GM19372 (cell line): Measurements from ENCODE around the gene PIANP.
"Not testable (repeated sequence)": the region's sequence is repeated elsewhere in the genome, so short reads cannot be mapped to it uniquely, and the experiment has no call there.

Experiments used
- ATAC-seq: cut with Tn5 transposase; IDR thresholded peaks from one replicate; pipeline ENCODE4 v1.9.1; 2021; ENCODE audit warnings: mild to moderate bottlenecking, low read depth, moderate library complexity; ENCODE audit not compliant: unreplicated experiment

PIANP gene

DNA sequence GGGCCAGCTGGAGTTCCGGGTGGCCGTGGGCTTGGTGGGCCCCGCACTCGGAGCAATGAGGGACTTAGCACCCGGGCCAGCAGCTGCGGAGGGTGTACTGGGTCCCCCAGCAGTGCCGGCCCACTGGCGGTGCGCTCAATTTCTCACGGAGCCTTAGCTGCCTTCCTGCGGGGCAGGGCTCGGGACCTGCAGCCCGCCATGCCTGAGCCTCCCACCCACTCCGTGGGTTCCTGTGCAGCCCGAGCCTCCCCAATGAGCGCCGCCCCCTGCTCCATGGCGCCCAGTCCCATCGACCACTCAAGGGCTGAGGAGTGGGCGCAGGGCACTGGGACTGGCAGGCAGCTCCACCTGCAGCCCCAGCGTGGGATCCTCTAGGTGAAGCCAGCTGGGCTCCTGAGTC, 7.7 kb upstream of the PIANP start:
- ATAC-seq, result not testable (repeated sequence)

DNA sequence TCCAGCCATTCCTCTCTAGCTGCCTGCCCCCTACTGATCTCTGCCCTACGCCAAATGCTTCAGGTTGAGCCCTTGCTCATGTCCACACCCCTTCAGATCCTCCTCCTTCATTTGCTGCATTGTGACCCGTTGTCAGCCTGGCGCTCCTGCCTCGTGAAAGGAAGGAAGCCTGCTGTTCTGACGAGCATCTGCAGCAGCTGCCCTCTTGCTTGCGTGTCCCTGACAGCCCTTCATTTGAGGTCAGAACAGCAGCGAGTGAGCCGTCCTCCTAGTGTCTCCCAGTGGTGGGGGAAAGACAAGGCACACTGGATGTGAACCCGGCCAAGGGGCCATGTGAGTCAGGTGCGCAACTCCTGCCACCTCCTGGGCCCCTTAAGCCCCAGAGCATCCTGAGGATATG, 3.0 kb upstream of the PIANP start:
- no peak for ATAC-seq

DNA sequence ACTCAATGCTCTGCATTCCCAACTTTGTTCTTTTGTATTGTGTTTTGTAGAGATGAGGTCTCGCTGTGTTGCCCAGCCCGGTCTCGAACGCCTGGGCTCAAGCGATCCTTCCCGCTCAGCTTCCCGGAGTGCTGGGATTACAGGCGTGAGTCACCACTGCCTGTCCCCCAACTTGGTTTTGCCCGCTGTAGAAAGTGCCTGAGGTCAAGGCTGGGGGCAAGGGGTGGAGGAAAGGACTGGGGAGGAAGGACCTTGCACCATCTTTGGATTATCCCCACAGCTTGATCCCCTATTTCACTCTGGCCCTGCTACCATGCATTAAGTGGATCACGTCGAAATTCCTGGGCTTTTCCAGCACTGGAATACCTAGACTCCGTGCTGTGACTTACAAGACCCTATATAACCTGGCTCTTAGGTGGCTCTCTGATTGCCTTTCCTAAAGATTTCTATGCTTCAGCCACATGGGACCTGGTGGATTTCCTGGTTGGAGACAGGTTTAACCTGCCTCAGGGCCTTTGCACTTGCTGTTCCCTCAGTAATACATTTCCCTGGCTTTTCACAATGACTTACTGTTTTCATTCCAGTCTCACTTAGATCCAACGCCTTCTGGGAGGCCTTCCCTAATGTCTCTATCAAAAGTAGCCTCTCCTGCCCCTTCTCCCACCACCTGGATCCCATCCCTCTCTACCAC, 608 bp upstream of the PIANP start:
- no peak for ATAC-seq

DNA sequence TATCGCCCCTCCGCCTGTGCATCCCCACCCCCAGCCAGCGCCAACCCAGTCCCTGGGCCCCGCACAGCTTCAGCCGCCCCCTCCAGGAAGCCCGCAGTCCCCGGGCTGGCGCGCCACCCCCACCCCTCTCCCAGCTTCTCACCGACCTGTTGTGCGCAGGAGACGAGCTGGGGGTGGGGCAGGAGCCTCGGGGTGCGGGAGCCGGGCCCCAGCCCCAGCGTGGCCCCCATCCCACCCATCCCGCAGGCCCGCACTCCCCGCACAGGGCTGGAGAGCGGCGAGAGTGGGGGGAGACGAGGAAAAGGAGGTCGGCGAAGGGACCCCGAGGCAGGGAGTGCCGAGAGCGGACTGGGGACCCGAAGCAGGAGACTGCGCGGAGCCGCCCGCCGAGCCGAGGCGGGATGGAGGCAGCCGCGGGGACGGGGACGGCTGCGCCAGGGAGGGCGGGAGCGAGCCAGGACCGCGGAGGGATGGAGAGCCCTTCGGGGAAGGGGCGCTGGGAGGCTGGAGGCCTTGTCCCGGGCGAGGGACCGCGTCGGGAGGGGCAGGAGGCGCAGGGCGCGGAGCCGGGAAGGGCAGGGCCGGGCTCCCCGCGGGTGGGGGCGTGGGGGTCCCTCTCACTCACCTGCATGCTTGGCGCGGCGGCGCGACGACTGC, 498 bp downstream of the PIANP start:
- no peak for ATAC-seq

DNA sequence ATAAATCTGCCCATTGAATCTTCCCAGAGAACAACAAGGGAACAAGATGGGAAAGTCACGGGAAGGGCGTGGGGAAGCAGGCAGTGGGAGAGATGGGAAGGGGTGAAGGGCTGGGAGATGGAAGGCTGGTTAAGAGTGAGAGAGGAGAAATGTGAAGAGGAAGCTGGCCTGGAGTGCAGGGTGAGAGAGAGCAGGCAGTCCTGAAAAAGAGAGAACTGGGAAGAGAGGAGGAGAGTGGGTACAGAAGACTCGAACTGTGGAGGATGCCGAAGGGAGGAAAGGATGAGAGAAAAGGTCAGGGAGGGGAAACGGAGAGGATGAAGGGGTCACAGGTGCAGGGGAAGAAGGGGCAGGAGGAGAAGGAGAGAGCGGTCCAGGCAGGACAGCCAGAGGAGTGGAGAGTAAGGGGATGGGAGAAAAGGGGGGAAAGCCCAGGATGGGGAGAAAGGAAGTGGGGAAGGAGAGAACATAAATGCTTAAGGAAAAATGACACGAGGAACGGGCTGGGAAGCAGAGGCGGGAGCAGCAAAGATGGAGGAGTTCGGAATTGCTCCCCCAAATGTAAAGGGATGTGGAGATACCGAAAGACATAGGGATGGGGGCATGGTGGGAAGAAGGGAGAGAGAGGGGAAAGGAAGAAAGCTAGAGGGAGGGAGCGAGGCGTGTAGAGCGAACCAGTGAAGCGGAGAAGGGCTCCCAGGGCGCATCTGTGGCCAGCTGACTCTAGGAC, 1.2 kb downstream of the PIANP start:
- no peak for ATAC-seq

DNA sequence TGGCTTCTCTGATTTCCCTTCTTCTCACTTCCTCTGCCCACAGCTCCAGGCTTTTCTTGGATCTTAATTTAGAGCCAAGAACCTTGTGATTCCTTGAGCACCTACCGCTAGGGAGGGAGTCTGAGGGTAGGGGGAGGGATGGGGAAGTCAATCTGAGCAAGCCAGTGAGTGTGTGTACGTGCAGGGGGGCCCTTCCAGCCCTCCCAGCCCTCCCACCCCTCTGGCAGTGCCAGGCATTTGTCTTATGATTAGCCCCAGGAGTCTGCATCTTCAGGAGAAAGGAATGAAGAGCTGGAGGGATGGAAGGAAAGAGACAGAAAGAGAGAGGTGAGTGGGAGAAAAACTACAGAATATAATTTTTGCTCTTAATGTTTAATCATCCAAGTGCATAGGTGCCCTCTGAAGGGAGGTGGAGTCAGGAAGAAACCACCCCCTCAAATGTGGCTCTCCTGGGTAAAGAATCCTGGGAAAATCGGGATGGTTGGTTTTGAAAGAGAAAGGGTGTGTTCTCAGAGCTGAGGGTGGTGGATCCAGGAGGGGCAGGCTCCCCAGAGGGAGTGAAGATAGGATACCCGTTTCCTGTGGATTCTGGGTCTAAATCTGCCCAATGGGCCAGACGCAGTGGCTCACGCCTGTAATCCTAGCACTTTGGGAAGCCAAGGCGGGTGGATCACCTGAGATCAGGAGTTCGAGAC, 2.1 kb downstream of the PIANP start:
- no peak for ATAC-seq

DNA sequence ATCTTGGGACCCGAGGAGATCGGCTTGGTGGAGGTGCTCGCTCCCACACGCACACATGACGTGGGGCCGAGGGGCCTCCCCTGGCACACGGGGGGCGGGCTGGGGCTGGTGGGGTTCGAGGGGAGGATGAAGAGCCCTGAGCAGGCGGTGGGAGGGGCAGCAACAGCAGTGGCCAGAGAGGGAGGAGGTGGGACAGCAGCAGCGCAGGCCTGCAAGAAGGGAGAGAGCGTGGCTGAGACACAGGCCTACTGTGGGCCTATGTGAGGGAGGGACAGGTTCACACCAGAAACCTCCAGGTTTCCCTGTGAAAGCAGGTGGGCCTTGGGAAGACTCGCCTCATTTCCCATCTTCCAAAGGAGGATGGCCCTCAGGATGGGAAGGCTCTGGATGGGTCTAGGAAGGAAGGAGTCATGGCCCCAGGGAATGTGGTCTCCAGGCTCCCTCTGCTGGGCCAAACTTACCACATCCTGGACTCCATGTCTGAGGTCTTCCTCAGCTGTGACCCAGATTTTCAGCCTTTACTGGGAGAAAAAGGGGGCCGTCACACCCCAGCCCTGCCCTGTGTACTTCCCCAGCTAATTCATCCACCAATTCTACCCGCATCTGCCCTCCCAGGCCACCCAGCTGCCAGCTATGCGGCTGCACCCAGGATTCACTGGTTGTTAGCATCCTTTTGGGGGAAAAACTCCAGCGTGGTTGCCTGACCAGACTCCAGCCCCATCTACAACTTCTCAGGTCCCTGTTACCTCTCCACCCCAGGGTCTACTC, 2.8 kb downstream of the PIANP start:
- no peak for ATAC-seq

DNA sequence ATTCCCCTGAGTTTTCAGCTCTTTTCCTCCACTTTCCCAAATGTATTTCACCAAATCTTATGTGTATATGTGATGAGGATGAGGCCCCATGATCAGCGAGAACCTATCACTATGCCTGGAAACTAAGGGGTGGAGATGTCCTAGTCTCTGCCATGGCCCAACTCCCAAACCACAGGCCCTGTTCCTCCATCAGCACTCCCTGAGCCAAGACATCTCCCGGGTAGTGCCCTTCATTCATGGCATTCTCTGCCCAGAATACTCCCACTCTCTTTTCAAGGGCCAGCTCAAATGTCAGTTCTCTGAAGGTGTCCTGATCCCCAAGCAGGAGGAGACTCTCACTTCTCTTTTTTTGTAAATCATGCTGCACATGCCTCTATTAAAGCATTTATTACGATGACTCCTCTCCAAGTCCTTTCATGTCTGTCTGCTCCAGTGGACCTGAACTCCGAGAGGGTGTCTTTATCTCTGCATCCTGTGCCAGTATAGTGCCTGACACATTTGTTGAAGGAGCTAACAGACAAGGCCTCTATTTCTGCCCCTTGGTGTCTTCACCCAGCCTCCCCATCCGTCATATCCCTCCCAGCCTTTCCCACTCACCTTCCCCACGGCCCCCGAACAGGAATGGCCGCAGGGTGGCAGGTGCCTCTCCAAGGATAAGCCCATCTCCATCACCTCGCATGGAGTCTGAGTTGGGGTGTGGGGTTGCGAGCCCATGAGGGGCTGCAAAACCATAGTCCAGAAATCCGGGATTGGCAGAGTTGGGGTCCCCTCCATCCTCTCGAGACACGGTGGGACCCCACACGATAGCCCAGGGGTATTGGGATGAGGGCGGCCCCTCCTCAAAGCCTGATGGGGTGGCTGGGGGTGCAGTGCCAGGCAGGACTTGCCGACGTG, 3.7 kb downstream of the PIANP start:
- no peak for ATAC-seq

DNA sequence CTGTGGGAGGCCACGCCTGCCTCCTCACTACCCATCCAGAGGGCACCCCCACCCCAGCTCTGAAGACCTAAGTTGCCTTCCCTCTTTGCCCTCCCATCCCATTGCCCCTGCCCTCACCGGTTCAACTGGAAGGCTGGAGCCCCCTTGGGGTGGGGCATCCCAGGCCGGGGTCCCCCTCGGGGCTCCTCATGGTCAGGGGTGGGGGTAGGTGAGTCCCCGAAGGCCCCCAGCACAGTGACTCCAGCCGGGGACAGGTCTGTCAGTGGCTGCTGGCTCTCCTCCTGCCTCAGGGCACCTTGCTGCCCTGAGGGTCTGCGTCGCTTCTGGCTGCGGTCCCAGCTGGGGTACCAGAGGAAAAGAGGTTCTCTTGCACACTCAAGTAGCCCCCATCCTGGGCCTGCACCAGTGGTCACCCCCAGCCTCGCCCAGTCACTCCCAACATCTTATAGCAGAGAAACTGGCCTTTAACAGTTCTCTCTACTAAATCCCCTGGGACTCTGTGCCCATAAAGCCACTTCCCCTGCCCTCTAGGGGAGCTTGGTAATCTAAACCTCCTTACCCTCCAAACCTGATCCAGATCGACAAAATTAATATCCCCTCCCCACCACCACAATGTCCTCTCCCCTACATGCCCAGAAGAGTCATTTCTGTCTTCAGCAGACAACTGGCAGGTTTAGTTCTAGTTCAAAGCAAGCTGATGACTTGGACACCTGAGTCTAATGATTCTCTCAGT, 5.1 kb downstream of the PIANP start:
- no peak for ATAC-seq

DNA sequence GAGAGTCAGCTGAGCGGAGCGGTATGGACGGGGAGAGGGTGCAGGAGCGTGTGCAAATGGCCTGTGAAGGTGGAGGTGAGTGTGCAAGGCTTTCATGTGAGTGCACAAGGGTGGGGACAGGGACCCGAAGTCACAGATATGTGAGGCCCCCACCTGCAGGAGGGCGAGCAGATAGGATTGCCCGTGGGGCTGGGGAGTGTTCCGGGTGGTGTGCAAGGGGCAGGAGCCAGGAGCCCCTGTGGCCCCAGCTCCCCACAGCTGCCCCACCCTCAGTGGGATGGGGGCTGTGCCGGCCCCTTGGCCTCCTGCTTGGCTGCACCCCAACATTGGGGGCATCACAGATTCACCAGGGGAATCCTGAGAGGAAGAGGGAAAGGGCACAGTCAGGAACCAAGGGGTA, 5.9 kb downstream of the PIANP start:
- no peak for ATAC-seq

DNA sequence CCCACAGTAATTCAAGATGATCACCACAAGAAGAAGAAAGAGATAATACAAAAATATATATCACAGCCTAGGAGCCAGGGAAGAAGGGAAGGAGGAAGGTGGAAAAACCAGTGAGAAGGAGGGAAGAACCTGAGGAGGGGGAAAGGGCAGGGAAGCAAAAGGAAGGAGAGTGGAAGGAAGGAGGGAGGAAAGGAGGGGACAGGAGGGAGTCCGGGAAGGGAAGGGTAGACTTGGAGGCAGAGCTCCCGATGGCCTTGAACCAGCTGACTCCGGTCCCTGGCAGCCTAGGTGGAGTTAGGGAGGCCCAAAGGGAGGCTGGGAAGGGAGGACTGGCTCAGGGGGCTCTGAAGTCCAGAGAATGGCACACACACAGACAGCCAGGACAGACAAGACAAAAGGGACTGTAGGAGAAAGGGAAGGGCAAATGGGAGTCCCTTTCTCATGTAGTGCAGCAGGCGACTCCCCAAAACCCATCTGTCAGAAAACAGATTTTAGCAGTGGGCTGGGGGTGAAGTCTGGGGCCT, 6.7 kb downstream of the PIANP start:
- ATAC-seq, result no peak

DNA sequence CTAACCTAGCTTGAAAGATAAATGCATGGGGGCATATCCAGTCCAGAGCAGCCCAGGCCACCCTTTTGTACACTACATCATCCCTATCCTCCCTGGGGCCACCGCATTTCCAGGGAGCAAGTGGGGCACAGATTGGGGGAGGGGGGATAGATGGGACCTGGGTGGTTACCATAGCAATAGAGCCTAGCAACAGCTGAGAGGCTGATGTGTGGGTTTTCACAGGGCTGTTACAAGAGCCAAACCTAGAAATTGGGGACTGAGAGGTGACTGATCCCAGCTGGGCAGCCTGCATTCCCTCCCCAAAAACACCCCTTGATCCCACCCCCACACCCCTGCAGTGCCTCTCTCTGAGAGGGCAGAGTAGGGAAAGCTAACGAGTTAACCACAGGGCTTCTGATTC, 7.7 kb downstream of the PIANP start:
- ATAC-seq, result no peak

DNA sequence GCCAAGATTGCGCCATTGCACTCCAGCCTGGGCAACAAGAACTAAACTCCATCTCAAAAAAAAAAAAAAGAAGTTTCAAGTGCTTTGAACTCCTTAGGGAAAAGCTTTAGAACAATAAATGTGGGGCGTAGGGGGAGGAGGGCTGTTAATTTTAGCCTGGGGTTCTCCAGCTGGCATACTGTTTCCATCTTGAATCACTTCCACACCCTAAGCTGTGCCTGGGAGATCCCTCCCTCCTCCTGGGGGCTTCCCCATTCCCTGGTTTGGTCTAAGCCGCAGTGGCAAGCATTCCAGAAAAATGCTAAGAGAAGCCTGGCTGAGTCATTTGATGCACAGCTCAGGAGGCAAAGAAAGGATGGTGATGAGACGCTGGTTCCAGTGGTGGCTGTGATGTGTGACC, 9.1 kb downstream of the PIANP start:
- ATAC-seq, result no peak

DNA sequence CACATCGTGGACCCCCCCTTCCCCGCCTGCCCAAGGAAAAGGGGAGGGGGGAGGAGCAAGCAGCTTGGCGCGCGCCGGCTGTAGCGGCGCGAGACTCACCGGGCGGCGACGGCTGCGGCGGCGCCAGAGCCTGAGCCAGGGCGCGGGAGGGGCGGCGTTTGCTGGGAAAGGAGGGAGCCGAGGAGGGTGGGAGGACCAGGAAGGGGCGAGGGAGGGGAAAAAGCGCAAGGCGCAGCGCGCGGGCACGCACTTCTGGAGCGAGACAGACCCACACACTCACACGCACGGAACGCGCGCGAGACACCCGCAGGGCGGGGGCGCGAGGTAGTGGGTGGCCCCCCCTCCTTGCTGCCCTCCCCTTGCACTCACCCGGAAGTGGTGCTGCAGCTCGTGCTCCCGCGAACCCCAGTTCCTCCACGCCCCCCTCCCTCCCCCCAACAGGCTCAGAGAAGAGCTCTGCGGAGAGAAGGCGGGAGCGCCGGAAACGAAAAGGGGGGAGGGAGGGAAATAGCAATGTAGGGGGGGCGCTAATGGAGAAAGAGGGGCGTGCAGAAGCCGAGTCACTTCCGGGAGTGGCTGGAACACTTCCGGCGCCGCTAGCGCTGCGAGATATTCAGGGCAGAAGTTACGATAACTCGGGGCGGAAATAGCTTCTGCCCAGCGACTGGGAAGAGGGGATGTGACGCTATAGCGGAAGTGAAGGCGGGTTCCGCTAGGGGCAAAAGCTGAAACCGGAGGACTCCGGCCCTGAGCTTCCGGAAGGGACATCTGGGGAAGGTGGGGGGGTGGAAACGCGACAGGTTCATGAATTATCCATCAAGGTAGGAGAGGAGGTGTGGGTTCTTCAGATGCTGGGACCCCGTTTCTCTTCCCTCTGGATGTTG, 11.4 kb downstream of the PIANP start, which contains the start of gene ZNF384:
Gene ZNF384, minus strand, starts transcription at position 377 of the 884 bp plus-strand sequence. CDS start 9,855 bp downstream, outside the sequence.
- peak; percentile 84 for ATAC-seq

DNA sequence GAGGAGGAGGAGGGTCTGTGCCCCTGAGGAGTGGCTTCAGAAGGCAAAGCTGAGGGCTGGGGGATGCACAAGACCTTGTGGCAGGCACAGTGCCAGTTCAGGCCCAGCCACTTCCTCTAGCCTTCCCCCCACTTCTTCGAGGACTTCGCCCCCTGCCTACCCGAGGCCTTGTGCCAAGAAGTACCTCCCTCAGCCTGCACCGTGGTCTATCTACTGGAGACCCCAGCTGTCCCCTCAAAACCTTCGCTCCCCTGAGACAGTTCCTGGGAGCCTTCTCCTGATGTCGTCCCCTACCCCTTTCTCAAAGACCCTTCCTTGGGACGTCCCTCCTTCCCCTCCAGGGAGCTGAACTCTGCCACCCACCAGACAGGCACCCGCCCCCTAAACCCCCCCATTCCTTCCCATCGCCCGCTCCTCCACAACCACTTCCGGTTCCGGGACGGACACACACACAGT, 12.0 kb downstream of the PIANP start:
- ATAC-seq, result no peak

DNA sequence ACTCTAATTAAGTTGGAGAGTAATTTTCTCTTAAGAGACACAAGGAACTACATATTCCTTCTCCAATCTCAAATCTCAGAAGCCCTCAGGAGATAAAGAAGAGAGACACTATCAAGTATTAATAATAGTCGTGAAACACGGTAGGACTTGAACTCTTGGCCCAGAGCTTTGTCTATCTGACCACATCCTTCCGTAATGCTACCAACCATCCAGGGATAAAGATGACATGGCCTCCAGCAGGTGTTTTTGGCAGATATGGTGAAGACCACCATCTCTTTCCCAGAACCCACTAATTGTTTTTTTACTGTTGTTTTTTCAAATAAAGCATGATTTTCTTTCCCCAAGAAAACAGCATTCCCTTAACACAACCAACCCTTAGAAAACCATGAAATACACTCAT, 14.8 kb downstream of the PIANP start:
- ATAC-seq, result no peak

DNA sequence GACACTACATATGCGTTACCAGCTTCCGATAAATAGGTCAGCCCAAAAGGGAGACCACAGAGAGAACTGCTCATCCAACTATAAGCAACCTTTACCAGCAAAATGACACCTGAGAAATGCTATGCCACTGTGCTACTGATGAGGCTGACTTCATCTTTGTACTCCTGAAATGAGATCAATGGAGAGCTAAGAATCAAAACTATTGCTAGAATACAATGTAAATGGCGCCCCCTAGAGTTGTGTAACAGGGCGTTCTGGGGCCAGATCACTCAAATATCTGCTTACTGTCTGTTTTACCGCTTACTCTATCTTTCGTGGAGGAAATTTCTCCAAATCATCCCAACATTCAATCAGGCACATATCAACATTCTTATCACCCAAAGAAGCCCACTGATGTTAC, 16.0 kb downstream of the PIANP start:
- no peak for ATAC-seq
